HL-60 (cell line): Measurements from ENCODE around the gene UBE2G1.

ENCODE experiments used
- GABPA ChIP-seq: IDR thresholded peaks from 2 replicates; pipeline ENCODE4 v1.6.1; 2012; ENCODE audit warnings: low read depth
- POLR2AphosphoS5 ChIP-seq: IDR thresholded peaks from 2 replicates; pipeline ENCODE4 v1.6.1; 2012; ENCODE audit warnings: low read depth
- SPI1 ChIP-seq: IDR thresholded peaks from 2 replicates; pipeline ENCODE4 v1.6.1; 2012; ENCODE audit warnings: low read depth, mild to moderate bottlenecking, borderline replicate concordance
- TF ChIP-seq, protein P1 (sequence below): IDR thresholded peaks from one replicate; pipeline ENCODE4 v1.5.1; 2011; ENCODE audit warnings: low read length, control low read depth, inconsistent platforms; ENCODE audit not compliant: insufficient read depth
- TF ChIP-seq, protein P2 (sequence below): IDR thresholded peaks from 2 replicates; pipeline ENCODE4 v1.6.1; 2012; ENCODE audit warnings: low read depth; ENCODE audit not compliant: insufficient replicate concordance

DNA sequence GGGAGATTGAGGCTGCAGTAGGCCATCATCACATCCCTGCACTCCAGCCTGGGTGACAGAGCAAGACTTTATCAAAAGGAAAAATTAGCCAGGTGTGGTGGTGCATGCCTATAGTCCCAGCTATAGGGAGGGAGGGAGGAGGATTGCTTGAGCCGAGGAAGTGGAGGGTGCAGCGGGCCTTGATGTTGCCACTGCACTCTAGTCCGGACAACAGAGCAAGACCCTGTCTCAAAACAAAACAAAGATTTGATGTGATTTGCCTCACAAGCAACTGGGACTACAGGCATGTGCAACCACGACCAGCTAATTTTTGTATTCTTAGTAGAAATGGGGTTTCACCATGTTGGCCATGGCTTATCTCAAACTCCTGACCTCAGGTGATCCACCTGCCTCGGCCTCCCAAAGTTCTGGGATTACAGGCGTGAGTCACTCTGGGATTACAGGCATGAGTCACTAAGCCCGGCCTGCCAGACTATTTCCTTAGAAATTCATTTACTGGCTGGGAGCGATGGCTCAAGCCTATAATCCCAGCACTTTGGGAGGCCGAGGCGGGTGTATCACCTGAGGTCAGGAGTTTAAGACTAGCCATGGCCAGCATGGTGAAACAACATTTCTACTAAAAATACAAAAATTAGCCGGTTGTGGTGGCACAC is 11.5 kb downstream of the UBE2G1 start:
- TF ChIP-seq, protein P1, sequence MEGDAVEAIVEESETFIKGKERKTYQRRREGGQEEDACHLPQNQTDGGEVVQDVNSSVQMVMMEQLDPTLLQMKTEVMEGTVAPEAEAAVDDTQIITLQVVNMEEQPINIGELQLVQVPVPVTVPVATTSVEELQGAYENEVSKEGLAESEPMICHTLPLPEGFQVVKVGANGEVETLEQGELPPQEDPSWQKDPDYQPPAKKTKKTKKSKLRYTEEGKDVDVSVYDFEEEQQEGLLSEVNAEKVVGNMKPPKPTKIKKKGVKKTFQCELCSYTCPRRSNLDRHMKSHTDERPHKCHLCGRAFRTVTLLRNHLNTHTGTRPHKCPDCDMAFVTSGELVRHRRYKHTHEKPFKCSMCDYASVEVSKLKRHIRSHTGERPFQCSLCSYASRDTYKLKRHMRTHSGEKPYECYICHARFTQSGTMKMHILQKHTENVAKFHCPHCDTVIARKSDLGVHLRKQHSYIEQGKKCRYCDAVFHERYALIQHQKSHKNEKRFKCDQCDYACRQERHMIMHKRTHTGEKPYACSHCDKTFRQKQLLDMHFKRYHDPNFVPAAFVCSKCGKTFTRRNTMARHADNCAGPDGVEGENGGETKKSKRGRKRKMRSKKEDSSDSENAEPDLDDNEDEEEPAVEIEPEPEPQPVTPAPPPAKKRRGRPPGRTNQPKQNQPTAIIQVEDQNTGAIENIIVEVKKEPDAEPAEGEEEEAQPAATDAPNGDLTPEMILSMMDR, result no peak
- TF ChIP-seq POLR2AphosphoS5 (no peak), GABPA (no peak), SPI1 (no peak)
- TF ChIP-seq, protein P2, sequence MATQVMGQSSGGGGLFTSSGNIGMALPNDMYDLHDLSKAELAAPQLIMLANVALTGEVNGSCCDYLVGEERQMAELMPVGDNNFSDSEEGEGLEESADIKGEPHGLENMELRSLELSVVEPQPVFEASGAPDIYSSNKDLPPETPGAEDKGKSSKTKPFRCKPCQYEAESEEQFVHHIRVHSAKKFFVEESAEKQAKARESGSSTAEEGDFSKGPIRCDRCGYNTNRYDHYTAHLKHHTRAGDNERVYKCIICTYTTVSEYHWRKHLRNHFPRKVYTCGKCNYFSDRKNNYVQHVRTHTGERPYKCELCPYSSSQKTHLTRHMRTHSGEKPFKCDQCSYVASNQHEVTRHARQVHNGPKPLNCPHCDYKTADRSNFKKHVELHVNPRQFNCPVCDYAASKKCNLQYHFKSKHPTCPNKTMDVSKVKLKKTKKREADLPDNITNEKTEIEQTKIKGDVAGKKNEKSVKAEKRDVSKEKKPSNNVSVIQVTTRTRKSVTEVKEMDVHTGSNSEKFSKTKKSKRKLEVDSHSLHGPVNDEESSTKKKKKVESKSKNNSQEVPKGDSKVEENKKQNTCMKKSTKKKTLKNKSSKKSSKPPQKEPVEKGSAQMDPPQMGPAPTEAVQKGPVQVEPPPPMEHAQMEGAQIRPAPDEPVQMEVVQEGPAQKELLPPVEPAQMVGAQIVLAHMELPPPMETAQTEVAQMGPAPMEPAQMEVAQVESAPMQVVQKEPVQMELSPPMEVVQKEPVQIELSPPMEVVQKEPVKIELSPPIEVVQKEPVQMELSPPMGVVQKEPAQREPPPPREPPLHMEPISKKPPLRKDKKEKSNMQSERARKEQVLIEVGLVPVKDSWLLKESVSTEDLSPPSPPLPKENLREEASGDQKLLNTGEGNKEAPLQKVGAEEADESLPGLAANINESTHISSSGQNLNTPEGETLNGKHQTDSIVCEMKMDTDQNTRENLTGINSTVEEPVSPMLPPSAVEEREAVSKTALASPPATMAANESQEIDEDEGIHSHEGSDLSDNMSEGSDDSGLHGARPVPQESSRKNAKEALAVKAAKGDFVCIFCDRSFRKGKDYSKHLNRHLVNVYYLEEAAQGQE, result no peak
